GM18505 (cell line): ENCODE measurements around the gene BDKRB1.
"Not testable (repeated sequence)": the region's sequence is repeated elsewhere in the genome, so short reads cannot be mapped to it uniquely, and the experiment has no call there.

Experiments used
- ATAC-seq: cut with Tn5 transposase; IDR thresholded peaks from one replicate; pipeline ENCODE4 v1.9.1; 2021; ENCODE audit not compliant: unreplicated experiment
- POLR2A ChIP-seq: IDR thresholded peaks from 4 replicates; pipeline ENCODE4 v1.6.1; 2011; ENCODE audit warnings: borderline replicate concordance; ENCODE audit not compliant: insufficient read depth, insufficient read length; ENCODE audit errors: extremely low read depth

Gene BDKRB1

DNA sequence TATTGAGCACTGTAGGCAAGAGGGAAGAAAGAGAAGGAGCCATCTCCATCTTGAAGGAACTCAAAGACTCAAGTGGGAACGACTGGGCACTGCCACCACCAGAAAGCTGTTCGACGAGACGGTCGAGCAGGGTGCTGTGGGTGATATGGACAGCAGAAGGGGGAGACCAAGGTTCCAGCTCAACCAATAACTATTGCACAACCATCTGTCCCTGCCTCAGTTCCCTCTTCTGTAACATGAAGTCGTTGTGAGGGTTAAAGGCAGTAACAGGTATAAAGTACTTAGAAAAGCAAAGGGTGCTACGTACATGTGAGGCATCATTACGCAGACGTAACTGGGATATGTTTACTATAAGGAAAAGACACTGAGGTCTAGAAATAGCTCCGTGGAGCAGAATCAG is 13.9 kb upstream of the BDKRB1 start:
- ATAC-seq, result no peak
- TF ChIP-seq POLR2A, result no peak

DNA sequence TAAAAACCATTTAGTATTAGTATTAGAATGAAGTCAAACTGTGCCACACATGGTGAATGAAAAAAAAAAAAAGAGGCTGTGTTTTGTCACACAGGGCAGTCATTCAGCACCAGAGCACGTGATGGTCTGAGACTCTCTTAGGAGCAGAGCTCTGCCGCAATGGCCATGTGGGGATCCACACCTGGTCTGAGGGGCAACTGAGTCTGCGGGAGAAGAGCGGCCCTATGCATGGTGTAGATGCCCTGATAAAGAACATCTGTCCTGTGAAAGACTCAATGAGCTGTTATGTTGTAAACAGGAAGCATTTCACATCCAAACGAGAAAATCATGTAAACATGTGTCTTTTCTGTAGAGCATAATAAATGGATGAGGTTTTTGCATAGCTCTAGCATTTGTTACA is 12.2 kb upstream of the BDKRB1 start:
- TF ChIP-seq POLR2A, result no peak
- no peak for ATAC-seq

- not testable (repeated sequence) for ATAC-seq
Measured at GRCh38 chr14:96245074-96245473, 10.9 kb upstream of the BDKRB1 start.

GRCh38 chr14:96245710-96246538 is 10.1 kb upstream of the BDKRB1 start:
- no peak for TF ChIP-seq POLR2A
- ATAC-seq, result no peak

DNA sequence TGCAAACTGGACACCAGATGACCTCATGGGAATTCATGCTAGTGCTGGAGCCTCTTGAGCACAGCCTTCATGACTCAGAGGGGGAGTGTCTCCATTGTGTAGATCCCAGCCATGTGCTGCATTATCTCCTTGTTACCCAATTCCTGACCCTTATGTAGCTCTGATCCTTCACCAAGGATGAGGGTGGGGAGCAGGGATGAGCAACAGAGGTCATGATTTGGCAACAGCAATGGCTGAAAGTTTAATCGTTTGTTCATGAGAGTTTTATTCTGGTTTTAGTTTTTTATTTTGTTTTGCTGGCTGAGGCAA is 9.5 kb upstream of the BDKRB1 start:
- TF ChIP-seq POLR2A, result no peak
- no peak for ATAC-seq

DNA sequence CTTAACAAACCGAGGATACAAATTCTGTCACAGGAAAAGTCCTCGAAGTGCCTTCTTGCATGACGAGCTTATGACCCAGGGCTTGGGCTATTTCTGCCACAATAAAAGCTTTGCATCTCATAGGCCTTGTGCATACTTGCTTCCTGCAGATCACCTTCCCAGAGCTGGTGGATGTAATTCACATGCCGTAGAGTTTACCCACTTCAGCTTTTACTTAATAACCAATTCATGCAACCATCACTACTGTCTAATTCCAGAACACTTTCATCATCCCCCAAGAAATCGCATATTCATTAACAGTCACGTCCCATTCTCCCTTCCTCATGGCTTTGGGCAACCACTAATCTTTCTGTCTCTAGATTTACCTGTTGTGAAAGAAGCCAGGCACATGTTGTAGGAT is 9.0 kb upstream of the BDKRB1 start:
- ATAC-seq, result no peak

DNA sequence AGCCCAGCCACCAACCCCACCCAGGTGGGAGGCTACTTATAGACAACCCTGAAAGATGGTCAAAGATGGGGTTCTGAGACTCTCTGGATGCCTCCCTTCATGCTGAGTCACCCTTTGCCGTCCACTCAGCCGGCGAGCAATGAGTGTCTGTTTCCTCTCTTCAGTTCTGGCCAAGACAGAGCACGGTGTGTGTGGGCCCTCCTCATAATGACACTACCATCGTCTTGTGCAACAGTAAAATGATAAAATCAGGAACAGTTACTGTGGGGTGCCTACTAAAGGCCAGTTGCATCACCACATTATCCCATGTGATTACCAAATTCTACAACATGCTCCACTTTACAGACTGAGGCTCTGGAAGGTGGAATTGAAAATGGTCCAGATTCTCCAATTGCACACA is 7.0 kb upstream of the BDKRB1 start:
- ATAC-seq, result no peak
- no peak for TF ChIP-seq POLR2A

More for the DNA sequence above, 9.0 kb upstream of the BDKRB1 start:
- no peak for TF ChIP-seq POLR2A

- no peak for TF ChIP-seq POLR2A
- no peak for ATAC-seq
Measured at GRCh38 chr14:96250485-96250884, 5.5 kb upstream of the BDKRB1 start.

DNA sequence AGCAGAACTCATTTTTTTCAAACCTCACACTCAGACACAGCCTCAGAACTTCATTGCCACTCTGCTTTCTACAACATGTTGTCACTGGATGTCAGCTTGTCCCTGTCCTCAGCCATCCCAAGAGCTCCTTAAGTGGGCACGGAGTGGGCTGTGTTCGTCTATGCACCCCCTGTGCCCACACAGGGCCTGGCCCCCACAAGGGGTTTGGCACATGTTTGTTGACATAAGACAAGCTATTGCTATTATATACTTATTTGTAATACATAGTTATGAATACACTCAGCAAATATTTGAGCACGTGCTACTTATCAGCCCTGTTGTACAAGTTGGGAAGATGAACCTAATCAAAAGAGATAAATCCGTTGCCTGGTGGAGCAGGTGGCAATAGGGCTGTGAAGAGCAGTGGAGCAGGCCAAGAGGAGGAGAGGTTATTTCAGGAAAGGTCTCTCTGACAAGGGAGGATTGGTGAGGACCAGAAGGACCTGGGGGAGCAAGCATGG is 4.3 kb upstream of the BDKRB1 start:
- no peak for ATAC-seq
- no peak for TF ChIP-seq POLR2A

GRCh38 chr14:96252323-96252998 is 3.5 kb upstream of the BDKRB1 start:
- TF ChIP-seq POLR2A, result no peak
- ATAC-seq, result no peak

- no peak for ATAC-seq
- TF ChIP-seq POLR2A, result no peak
Measured at GRCh38 chr14:96252999-96253539, 2.9 kb upstream of the BDKRB1 start.

DNA sequence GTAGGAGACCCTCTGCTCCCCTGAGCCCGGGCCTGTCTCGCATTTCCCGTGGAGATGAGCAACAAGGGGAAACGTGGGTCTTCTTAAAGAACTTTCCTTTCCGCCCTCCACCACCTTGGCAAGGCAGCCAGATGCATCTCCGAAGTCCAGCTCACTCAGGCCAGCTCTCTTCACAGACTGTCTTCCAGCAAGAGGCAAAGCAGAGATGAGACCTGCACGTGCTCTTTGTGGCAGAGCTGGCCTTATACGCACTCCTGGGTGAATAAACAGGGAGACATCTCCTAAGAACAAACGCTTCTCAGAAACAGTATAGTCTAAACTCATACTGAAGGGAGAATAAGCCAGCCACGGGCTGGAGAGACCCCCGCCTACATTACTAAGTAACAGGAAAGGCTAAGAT is 1.3 kb upstream of the BDKRB1 start:
- no peak for ATAC-seq
- no peak for TF ChIP-seq POLR2A

- ATAC-seq, result no peak
- no peak for TF ChIP-seq POLR2A
Measured at GRCh38 chr14:96256407-96256806, 397 bp downstream of the BDKRB1 start.

- TF ChIP-seq POLR2A, result no peak
- ATAC-seq, result no peak
Measured at GRCh38 chr14:96257056-96257455, 1.0 kb downstream of the BDKRB1 start.
